HL-60 (cell line): ENCODE results near the gene VPS26A.

ENCODE experiments used
- DNase-seq, 2 experiments: peaks; one replicate each; pipeline ENCODE4 v3.0.0-alpha.2; 2010 to 2020; ENCODE audit warnings: low read depth in 1 of 2, low spot score in 1 of 2
- H3K27ac ChIP-seq: fragments of 250-450 bp; sonication (Bioruptor Pico); replicated peaks from 2 replicates; pipeline ENCODE4 v1.5.1; 2020; ENCODE audit warnings: mild to moderate bottlenecking, moderate library complexity
- H3K27me3 ChIP-seq: fragments of 250-450 bp; sonication (Bioruptor Pico); 2 replicates; pipeline ENCODE4 v1.5.1; 2021; ENCODE audit warnings: mild to moderate bottlenecking, moderate library complexity; ENCODE audit not compliant: insufficient read depth, poor library complexity, severe bottlenecking
- H3K4me3 ChIP-seq: replicated peaks from 2 replicates; pipeline ENCODE4 v1.5.1; 2011; ENCODE audit warnings: mild to moderate bottlenecking, control low read depth, low read length; ENCODE audit not compliant: insufficient read depth
- CTCF ChIP-seq: IDR thresholded peaks from one replicate; pipeline ENCODE4 v1.5.1; 2011; ENCODE audit warnings: low read length, control low read depth, inconsistent platforms; ENCODE audit not compliant: insufficient read depth
- GABPA ChIP-seq: IDR thresholded peaks from 2 replicates; pipeline ENCODE4 v1.6.1; 2012; ENCODE audit warnings: low read depth
- POLR2AphosphoS5 ChIP-seq: IDR thresholded peaks from 2 replicates; pipeline ENCODE4 v1.6.1; 2012; ENCODE audit warnings: low read depth
- REST ChIP-seq: IDR thresholded peaks from 2 replicates; pipeline ENCODE4 v1.6.1; 2012; ENCODE audit warnings: low read depth; ENCODE audit not compliant: insufficient replicate concordance
- SPI1 ChIP-seq: IDR thresholded peaks from 2 replicates; pipeline ENCODE4 v1.6.1; 2012; ENCODE audit warnings: low read depth, mild to moderate bottlenecking, borderline replicate concordance

VPS26A gene

GRCh38 chr10:69145864-69146263 lies 21.9 kb downstream of the VPS26A start:
- no peak for DNase-seq
- no peak overlapping the region for H3K27ac ChIP-seq
- H3K27me3 ChIP-seq, result no peaks in the 10 kb centered on the region
- no peak overlapping the region for H3K4me3 ChIP-seq
- TF ChIP-seq REST (no peak), POLR2AphosphoS5 (no peak), CTCF (no peak), SPI1 (no peak), GABPA (no peak)

GRCh38 chr10:69146759-69147158 lies 22.8 kb downstream of the VPS26A start:
- TF ChIP-seq REST, result no peak
- Histone ChIP-seq H3K27ac (peak overlapping the region; percentile 43), H3K27me3 (no peaks in the 10 kb centered on the region), H3K4me3 (no peak overlapping the region)
- no peak for DNase-seq

- no peak for TF ChIP-seq POLR2AphosphoS5
- no peak for TF ChIP-seq SPI1
- no peak for DNase-seq
These were observed 28.0 kb downstream of the VPS26A start for GRCh38 chr10:69151984-69152383.

GRCh38 chr10:69153227-69153626 lies 29.2 kb downstream of the VPS26A start:
- Histone ChIP-seq H3K27me3 (no peaks in the 10 kb centered on the region), H3K27ac (no peak overlapping the region), H3K4me3 (no peak overlapping the region)
- DNase-seq, result no peak
- TF ChIP-seq SPI1 (no peak), POLR2AphosphoS5 (no peak), REST (no peak), CTCF (no peak), GABPA (no peak)

More at GRCh38 chr10:69151984-69152383, 28.0 kb downstream of the VPS26A start:
- Histone ChIP-seq H3K27me3 (no peaks in the 10 kb centered on the region), H3K27ac (no peak overlapping the region), H3K4me3 (no peak overlapping the region)
